ENCODE data around the gene FAM118A.

DNA sequence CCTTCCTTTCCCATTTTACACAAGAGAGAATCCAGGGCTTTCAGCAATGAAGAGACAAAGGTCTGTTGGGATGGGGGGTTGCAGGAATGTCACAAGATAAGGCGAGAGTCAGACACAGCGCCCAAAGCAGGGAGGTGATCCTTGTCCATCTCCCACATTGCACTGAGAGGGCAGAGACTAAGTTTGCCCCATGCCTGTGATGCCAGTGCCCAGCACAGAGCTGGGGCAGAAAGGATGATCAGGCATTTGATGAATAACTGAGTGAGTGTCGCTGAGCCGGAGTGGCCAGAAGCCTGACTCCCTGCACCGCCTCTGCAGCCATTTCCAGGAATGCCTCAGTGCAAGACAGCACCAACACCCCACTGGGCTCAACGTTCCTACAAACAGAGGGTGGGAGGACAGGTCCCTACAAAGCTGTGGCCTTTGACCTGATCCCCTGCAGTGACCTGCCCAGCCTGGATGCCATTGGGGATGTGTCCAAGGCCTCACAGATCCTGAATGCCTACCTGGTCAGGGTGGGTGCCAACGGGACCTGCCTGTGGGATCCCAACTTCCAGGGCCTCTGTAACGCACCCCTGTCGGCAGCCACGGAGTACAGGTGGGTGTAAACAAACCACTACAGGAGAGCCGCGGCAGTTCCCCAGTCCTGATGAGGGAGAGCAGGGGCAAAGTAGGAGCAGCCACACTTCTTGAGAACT, 22.7 kb upstream of the FAM118A start:
- TF ChIP-seq POLR2A (IDR thresholded peaks at IDR 0.05; ENCODE audit: control extremely low read depth in 1 of 2, low read depth in 2 of 2, low read length in 2 of 2) (no peak), CEBPB (IDR thresholded peaks at IDR 0.05; ENCODE audit: low read depth, low read length) (no peak), NRF1 (IDR thresholded peaks at IDR 0.05; ENCODE audit: low read depth, low read length) (no peak), ZNF274 (IDR thresholded peaks at IDR 0.05; ENCODE audit: borderline replicate concordance, extremely low read depth, low read length) (no peak), EP300 (IDR thresholded peaks at IDR 0.05; ENCODE audit: borderline replicate concordance in 1 of 2, low read depth in 2 of 2, low read length in 2 of 2) (no peak), POLR2AphosphoS5 (IDR thresholded peaks at IDR 0.05; ENCODE audit: low read depth, low read length) (no peak), MAFK (IDR thresholded peaks at IDR 0.05; ENCODE audit: low read depth, low read length) (no peak), EZH2 (IDR thresholded peaks at IDR 0.05; ENCODE audit: low read depth, low read length, severe bottlenecking) (no peak), RBBP5 (IDR thresholded peaks at IDR 0.05; ENCODE audit: borderline replicate concordance, low read depth, low read length) (no peak)
- TF ChIP-seq, protein P1, sequence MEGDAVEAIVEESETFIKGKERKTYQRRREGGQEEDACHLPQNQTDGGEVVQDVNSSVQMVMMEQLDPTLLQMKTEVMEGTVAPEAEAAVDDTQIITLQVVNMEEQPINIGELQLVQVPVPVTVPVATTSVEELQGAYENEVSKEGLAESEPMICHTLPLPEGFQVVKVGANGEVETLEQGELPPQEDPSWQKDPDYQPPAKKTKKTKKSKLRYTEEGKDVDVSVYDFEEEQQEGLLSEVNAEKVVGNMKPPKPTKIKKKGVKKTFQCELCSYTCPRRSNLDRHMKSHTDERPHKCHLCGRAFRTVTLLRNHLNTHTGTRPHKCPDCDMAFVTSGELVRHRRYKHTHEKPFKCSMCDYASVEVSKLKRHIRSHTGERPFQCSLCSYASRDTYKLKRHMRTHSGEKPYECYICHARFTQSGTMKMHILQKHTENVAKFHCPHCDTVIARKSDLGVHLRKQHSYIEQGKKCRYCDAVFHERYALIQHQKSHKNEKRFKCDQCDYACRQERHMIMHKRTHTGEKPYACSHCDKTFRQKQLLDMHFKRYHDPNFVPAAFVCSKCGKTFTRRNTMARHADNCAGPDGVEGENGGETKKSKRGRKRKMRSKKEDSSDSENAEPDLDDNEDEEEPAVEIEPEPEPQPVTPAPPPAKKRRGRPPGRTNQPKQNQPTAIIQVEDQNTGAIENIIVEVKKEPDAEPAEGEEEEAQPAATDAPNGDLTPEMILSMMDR (IDR thresholded peaks at IDR 0.05; ENCODE audit: control extremely low read depth in 1 of 3, insufficient read depth in 1 of 3, low read depth in 1 of 3, low read length in 3 of 3): no peak
